Osteocyte (in vitro differentiated cells): ENCODE measurements around the gene RAB37. TPM values are rescaled to one million over a fixed set of nuclear protein-coding genes. Genes with fewer than 3 reads are reported as not detected.

Source experiments
- DNase-seq: peaks from one replicate; pipeline ENCODE4 v3.0.0; 2021; ENCODE audit warnings: mixed read lengths; ENCODE audit not compliant: unreplicated experiment; ENCODE audit errors: extremely low spot score
- H3K27ac Mint-ChIP-seq: one replicate; pipeline ENCODE4 v1.8.0; 2021; ENCODE audit warnings: mild to moderate bottlenecking, mixed read lengths; ENCODE audit not compliant: unreplicated experiment
- H3K27me3 Mint-ChIP-seq: one replicate; pipeline ENCODE4 v1.8.0; 2021; ENCODE audit warnings: mixed read lengths; ENCODE audit not compliant: unreplicated experiment
- H3K36me3 Mint-ChIP-seq: one replicate; pipeline ENCODE4 v1.8.0; 2021; ENCODE audit warnings: mixed read lengths; ENCODE audit not compliant: unreplicated experiment
- H3K4me1 Mint-ChIP-seq: one replicate; pipeline ENCODE4 v1.8.0; 2021; ENCODE audit warnings: mixed read lengths; ENCODE audit not compliant: unreplicated experiment
- H3K4me3 Mint-ChIP-seq: one replicate; pipeline ENCODE4 v1.8.0; 2021; ENCODE audit warnings: mild to moderate bottlenecking, moderate library complexity, mixed read lengths; ENCODE audit not compliant: unreplicated experiment
- H3K9me3 Mint-ChIP-seq: one replicate; pipeline ENCODE4 v1.8.0; 2021; ENCODE audit warnings: mixed read lengths; ENCODE audit not compliant: unreplicated experiment
- CTCF ChIP-seq: fragments of 200-600 bp; sonication (generic); IDR thresholded peaks from 2 replicates; pipeline ENCODE4 v1.5.0; 2021; ENCODE audit warnings: antibody characterized with exemption, mild to moderate bottlenecking, moderate library complexity
- total RNA-seq: library from RNA; stranded (reverse); gene quantifications from 2 replicates; pipeline ENCODE4 v1.2.1, GENCODE V29; 2021

Gene RAB37
- total RNA-seq, 1 donor from 2014 or later, result not detected

GRCh38 chr17:74725111-74725510, 11.9 kb upstream of the RAB37 start:
- no peak for DNase-seq
- Mint-ChIP-seq H3K9me3 (no peaks in the 10 kb centered on the region), H3K4me1 (no peaks in the 10 kb centered on the region), H3K27ac (no peak overlapping the region), H3K4me3 (no peak overlapping the region), H3K27me3 (peaks cover 21% of the 10 kb centered on the region), H3K36me3 (no peaks in the 10 kb centered on the region)
- TF ChIP-seq CTCF, result no peak

GRCh38 chr17:74728033-74728701, 8.9 kb upstream of the RAB37 start:
- no peaks in the 10 kb centered on the region for H3K4me1 Mint-ChIP-seq
- no peak for DNase-seq
- no peak for TF ChIP-seq CTCF
- peaks cover 10% of the 10 kb centered on the region for H3K27me3 Mint-ChIP-seq
- no peak overlapping the region for H3K4me3 Mint-ChIP-seq
- H3K9me3 Mint-ChIP-seq, result no peaks in the 10 kb centered on the region
- H3K36me3 Mint-ChIP-seq, result no peaks in the 10 kb centered on the region
- no peak overlapping the region for H3K27ac Mint-ChIP-seq

GRCh38 chr17:74728702-74729075, 8.4 kb upstream of the RAB37 start:
- DNase-seq, result no peak
- no peaks in the 10 kb centered on the region for H3K36me3 Mint-ChIP-seq

GRCh38 chr17:74729368-74729767, 7.7 kb upstream of the RAB37 start:
- DNase-seq, result no peak
- Mint-ChIP-seq H3K9me3 (no peaks in the 10 kb centered on the region), H3K27me3 (peaks cover 4% of the 10 kb centered on the region), H3K27ac (no peak overlapping the region), H3K36me3 (no peaks in the 10 kb centered on the region), H3K4me1 (no peaks in the 10 kb centered on the region), H3K4me3 (no peak overlapping the region)
- TF ChIP-seq CTCF, result no peak

More at GRCh38 chr17:74728702-74729075, 8.4 kb upstream of the RAB37 start:
- Mint-ChIP-seq H3K27me3 (peaks cover 10% of the 10 kb centered on the region), H3K27ac (no peak overlapping the region), H3K9me3 (no peaks in the 10 kb centered on the region), H3K4me1 (no peaks in the 10 kb centered on the region), H3K4me3 (no peak overlapping the region)
- TF ChIP-seq CTCF, result no peak

- H3K27ac Mint-ChIP-seq, result no peak overlapping the region
- H3K9me3 Mint-ChIP-seq, result no peaks in the 10 kb centered on the region
- no peak for TF ChIP-seq CTCF
- H3K36me3 Mint-ChIP-seq, result no peaks in the 10 kb centered on the region
- no peak for DNase-seq
- H3K4me3 Mint-ChIP-seq, result no peak overlapping the region
- H3K27me3 Mint-ChIP-seq, result peaks cover 5% of the 10 kb centered on the region
- no peaks in the 10 kb centered on the region for H3K4me1 Mint-ChIP-seq
Measured at GRCh38 chr17:74729866-74730265, 7.2 kb upstream of the RAB37 start.
